ENCODE measurements around the gene HEXIM1.

HEXIM1 gene

DNA sequence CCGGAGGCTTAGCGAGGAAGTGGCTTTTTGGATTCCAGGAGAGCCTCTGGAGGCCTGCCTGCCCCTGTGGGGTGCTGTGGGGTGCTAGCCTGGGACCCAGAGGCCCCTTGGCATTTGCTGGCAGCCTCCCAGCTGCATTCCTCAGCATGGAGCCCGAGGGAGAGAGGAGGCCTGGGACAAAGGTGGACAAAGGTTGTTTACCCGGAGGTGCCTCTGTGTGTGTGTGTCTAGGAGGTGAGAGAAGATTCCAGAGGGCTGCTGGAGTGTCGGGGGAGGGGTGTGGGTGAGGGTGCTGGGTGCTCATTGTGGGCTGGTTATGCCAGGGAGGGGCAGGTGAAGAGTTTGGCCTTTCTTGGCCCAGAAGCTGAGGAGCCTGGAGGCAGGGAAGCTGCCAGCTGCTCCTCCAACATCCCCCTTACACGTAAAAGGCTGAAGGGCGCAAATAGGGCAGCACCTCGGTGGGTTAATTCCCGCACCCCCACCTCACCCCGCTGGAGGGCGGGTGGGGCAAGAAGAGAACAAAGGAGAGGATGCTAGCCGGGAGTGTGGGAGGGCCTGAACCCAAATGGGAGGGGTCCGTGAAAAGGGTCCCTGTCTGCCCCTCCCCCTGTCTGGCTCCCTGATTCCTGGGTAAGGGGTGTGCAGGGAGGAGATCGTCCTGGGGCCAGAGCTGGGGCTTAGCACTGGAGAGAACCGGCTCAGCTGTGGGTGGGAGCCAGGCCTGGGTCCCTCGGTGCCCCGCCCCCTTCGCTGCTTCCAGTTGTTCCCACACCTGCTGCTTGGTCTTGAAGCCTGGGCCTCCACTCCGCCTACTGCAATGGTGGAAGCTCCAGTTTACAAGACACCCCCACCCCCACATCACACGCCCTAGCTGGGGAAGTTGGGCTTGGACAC lies 23.3 kb downstream of the HEXIM1 start:
- Histone ChIP-seq H4K20me1 (no peaks in the 10 kb centered on the region), H3K4me1 (peaks cover 48 to 98% (median 68%) of the 10 kb centered on the region in 10 experiments), H3K36me3 (peaks cover 0 to 11% (median 3%) of the 10 kb centered on the region in 11 experiments; a peak in 4 of 22 replicates), H3K9ac (peak overlapping the region; percentile 60 to 81 (median 74); a peak in 21 of 22 replicates), H3K27me3 (no peaks in the 10 kb centered on the region), H3K27ac (peak overlapping the region; percentile 68 to 91 (median 82)), H3K4me2 (peak overlapping the region; percentile 73 to 95 (median 89)), H3K9me3 (replicated peaks in 1 of 11) (no peaks in the 10 kb centered on the region), H3K4me3 (peak overlapping the region in 7 of 10 experiments; percentile 0 to 62 (median 39); a peak in 7 of 20 replicates)
- no peak for TF ChIP-seq Cebpa-rat (IDR thresholded peaks at IDR 0.05)

DNA sequence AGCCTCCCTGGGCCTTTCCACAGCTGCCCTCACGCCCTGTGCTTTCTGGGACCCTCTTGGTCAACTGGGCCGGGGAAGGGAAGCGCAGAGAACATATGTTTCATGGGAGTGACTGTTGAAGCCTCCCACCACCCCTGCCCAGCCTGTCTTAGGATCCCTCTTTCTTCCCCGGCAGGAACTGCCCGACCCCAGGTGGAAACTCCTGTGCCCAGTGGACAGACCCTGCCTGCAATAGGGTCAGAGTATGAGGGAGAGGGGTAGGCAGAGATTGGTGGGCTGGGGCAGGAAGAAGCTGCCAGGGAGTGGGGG lies 23.9 kb downstream of the HEXIM1 start:
- Histone ChIP-seq H3K27ac (peak overlapping the region; percentile 68 to 91 (median 82); a peak in 21 of 22 replicates), H3K9ac (peak overlapping the region; percentile 60 to 81 (median 74); a peak in 21 of 22 replicates), H3K4me3 (peak overlapping the region in 7 of 10 experiments; percentile 0 to 62 (median 39); a peak in 7 of 20 replicates), H3K9me3 (replicated peaks in 1 of 11) (no peaks in the 10 kb centered on the region), H3K4me1 (peaks cover 49 to 98% (median 67%) of the 10 kb centered on the region in 10 experiments), H4K20me1 (no peaks in the 10 kb centered on the region), H3K36me3 (peaks cover 0 to 11% (median 3%) of the 10 kb centered on the region in 11 experiments; a peak in 4 of 22 replicates), H3K27me3 (no peaks in the 10 kb centered on the region), H3K4me2 (peak overlapping the region; percentile 73 to 95 (median 89))
- TF ChIP-seq Cebpa-rat (IDR thresholded peaks at IDR 0.05): no peak

DNA sequence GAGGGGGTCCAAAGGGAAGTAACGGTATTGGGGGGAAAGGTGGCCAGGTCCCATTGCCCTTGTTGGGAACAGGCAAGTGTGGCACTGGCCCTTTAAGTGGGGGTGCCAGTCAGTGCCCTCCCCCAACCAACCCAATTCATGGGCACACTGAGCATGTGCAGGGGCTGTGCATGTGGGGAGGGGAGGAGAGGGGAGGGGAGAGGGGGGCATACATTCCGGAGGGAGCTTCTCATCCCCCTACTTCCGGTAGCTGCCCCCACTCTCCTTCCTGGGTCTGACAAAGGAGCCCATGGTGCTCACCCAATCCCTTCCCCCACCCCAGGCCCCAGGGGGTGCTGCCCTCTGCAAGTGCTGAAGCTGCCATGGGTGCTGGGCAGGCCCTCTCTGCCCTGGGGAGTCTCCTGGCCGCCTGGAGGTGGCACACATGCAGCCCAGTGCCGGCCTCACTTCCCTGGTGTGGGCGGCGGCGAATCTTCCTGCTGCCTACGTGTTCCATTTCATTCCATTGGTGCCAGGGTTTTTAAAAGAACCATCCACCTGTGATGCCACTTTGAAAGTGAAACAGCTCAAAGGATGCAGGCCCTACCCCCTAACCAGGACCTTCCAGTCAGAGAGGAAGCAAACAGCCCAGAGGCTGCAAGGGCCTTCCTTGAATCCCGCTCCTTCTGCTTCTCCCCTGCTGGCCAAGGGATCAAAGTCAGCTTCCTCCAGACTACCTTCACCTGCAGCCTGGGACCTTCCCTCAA lies 24.4 kb downstream of the HEXIM1 start:
- H3K9me3 ChIP-seq (replicated peaks in 1 of 11): no peaks in the 10 kb centered on the region
- H3K4me1 ChIP-seq: peaks cover 54 to 98% (median 72%) of the 10 kb centered on the region in 10 experiments
- peak overlapping the region; percentile 68 to 91 (median 82) for H3K27ac ChIP-seq
- H3K27me3 ChIP-seq: no peaks in the 10 kb centered on the region
- H4K20me1 ChIP-seq: no peaks in the 10 kb centered on the region
- H3K4me3 ChIP-seq: peak overlapping the region in 8 of 10 experiments; percentile 27 to 62 (median 40); a peak in 15 of 20 replicates
- H3K36me3 ChIP-seq: peaks cover 0 to 11% (median 3%) of the 10 kb centered on the region in 11 experiments; a peak in 4 of 22 replicates
- peak overlapping the region; percentile 73 to 95 (median 89) for H3K4me2 ChIP-seq
- TF ChIP-seq Cebpa-rat (IDR thresholded peaks at IDR 0.05): no peak
- H3K9ac ChIP-seq: peak overlapping the region; percentile 60 to 81 (median 74); a peak in 21 of 22 replicates

DNA sequence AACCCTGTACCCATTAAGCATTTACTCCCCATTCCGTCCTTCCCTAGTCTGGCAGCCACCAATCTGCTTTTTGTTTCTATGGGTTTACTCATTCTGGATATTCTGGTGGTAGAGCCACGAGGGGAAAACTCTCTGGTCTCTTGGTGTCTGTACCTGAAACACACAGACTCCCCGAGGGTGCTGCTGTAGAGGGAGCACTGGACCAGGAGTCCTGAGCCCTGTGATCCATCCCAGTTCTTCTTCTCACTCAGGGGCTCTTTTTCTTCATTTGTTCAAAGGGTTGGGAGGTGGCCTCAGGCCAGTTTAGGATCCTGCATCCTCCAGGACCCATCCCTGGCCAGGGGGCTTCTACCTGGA lies 27.5 kb downstream of the HEXIM1 start:
- Histone ChIP-seq H3K27me3 (no peaks in the 10 kb centered on the region), H3K9ac (peak overlapping the region in 3 of 11 experiments; percentile 3 to 34 (median 18); a peak in 3 of 22 replicates), H3K4me2 (peak overlapping the region in 10 of 11 experiments; percentile 34 to 94 (median 60); a peak in 18 of 22 replicates), H3K4me3 (no peak overlapping the region), H3K4me1 (peaks cover 53 to 78% (median 70%) of the 10 kb centered on the region in 10 experiments), H3K36me3 (no peaks in the 10 kb centered on the region), H4K20me1 (no peaks in the 10 kb centered on the region), H3K27ac (peak overlapping the region in 8 of 11 experiments; percentile 24 to 67 (median 47); a peak in 14 of 22 replicates), H3K9me3 (replicated peaks in 1 of 11) (no peaks in the 10 kb centered on the region)
- TF ChIP-seq Cebpa-rat (IDR thresholded peaks at IDR 0.05): no peak

DNA sequence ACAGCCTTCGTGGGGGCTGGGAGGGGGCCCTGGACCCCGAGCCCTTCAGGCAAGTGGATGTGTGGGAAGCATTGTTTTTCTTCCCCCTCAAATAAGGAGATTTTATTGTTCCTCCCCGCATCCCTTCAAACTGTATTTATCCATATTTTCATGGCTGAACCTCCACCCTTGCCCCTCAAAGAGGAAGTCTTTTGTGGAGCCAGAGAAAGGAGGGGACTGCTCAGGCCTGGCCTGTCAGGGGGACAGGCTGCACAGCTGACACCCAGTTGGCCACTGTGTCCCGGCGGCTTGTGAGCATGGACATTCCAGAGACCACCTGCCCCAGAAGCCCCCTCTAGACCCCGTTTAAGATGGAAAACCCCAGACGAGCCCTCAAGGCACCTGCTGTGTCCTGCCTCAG lies 29.3 kb downstream of the HEXIM1 start:
- no peaks in the 10 kb centered on the region for H3K27me3 ChIP-seq
- H4K20me1 ChIP-seq: no peaks in the 10 kb centered on the region
- H3K9me3 ChIP-seq (replicated peaks in 1 of 11): no peaks in the 10 kb centered on the region
- H3K4me3 ChIP-seq: no peak overlapping the region
- peak overlapping the region in 4 of 11 experiments; percentile 1 to 40 (median 28); a peak in 5 of 22 replicates for H3K9ac ChIP-seq
- no peak for TF ChIP-seq Cebpa-rat (IDR thresholded peaks at IDR 0.05)
- H3K27ac ChIP-seq: peak overlapping the region in 8 of 11 experiments; percentile 0 to 47 (median 24); a peak in 11 of 22 replicates
- no peaks in the 10 kb centered on the region for H3K36me3 ChIP-seq
- peak overlapping the region; percentile 21 to 72 (median 35); a peak in 21 of 22 replicates for H3K4me2 ChIP-seq
- H3K4me1 ChIP-seq: peaks cover 41 to 64% (median 56%) of the 10 kb centered on the region in 10 experiments

DNA sequence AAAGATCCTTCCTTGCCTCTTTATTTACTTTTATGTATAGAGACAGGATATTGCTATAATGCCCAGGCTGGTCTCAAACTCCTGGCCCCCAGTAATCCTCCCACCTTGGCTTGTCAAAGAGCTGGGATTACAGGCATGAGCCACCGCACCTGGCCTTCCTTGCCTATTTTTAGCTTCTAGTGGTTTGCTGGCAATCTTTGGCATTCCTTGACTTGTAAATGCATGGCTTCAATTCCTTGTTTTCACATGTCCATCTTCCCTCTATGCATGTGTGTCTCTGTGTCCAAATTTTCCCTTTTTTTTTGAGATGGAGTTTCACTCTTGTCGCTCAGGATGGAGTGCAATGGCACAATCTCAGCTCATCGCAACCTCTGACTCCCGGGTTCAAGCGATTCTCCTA lies 35.9 kb downstream of the HEXIM1 start:
- H3K36me3 ChIP-seq: no peaks in the 10 kb centered on the region
- peaks cover 7 to 14% (median 10%) of the 10 kb centered on the region in 10 experiments for H3K4me1 ChIP-seq
- H3K27ac ChIP-seq: no peak overlapping the region
- no peak overlapping the region for H3K4me3 ChIP-seq
- H3K9me3 ChIP-seq (replicated peaks in 1 of 11): no peaks in the 10 kb centered on the region
- no peak for TF ChIP-seq Cebpa-rat (IDR thresholded peaks at IDR 0.05)
- no peaks in the 10 kb centered on the region for H4K20me1 ChIP-seq
- no peak overlapping the region for H3K4me2 ChIP-seq
- no peaks in the 10 kb centered on the region for H3K27me3 ChIP-seq
- H3K9ac ChIP-seq: no peak overlapping the region

DNA sequence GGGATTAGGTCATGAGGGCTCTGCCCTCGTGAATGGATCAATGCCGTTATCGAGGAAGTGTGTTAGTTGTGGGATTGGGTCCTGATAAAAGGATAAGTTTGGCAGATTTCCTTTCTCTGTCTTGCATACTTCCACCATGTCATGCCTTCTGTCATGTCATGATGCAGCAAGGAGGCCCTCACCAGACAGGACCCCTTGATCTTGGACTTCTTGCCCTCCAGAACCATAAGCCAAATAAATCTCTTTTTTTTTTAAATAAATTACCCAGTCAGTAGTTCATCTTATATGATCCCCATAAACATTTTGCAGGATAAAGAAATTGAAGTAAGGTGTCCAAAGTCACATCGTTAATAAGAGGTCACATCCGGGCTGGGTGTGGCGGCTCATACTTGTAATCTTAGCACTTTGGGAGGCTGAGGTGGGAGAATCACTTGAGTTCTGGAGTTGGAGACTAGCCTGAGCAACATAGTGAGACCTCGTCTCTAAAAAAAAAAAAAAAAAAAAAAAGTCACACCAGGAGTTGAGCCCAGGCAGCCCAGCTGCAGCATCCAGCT lies 38.6 kb downstream of the HEXIM1 start:
- H3K9me3 ChIP-seq (replicated peaks in 1 of 11): no peaks in the 10 kb centered on the region
- H3K36me3 ChIP-seq: no peaks in the 10 kb centered on the region
- H3K4me3 ChIP-seq: no peak overlapping the region
- TF ChIP-seq Cebpa-rat (IDR thresholded peaks at IDR 0.05): no peak
- H3K9ac ChIP-seq: no peak overlapping the region
- no peaks in the 10 kb centered on the region for H3K27me3 ChIP-seq
- no peak overlapping the region for H3K4me2 ChIP-seq
- no peaks in the 10 kb centered on the region for H4K20me1 ChIP-seq
- H3K27ac ChIP-seq: no peak overlapping the region
- H3K4me1 ChIP-seq: peaks cover 16 to 40% (median 29%) of the 10 kb centered on the region in 10 experiments

DNA sequence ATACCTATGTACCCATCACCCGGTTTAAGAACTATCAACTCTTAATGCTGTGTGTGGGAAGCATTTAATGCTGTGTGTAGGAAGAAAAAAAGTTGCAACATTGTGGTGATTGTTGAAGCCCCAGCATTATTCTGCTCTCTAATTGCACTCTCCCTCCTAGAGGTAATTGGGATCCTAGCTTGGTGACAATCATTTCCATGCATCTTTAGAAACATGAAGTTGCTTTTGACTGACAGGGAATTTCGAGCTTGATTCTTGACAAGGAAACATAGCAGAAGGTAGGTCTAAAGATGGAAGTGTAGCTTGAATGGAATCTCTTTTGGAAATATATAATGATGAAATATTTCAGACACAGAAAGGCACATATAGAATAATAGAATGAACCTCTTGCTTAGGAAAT lies 40.7 kb downstream of the HEXIM1 start:
- no peak overlapping the region for H3K27ac ChIP-seq
- H4K20me1 ChIP-seq: no peaks in the 10 kb centered on the region
- no peaks in the 10 kb centered on the region for H3K9me3 ChIP-seq (replicated peaks in 1 of 11)
- no peaks in the 10 kb centered on the region for H3K36me3 ChIP-seq
- TF ChIP-seq Cebpa-rat (IDR thresholded peaks at IDR 0.05): no peak
- peak overlapping the region in 4 of 11 experiments; percentile 6 to 35 (median 34); a peak in 3 of 22 replicates for H3K4me2 ChIP-seq
- peaks cover 7 to 34% (median 25%) of the 10 kb centered on the region in 10 experiments; a peak in 19 of 20 replicates for H3K4me1 ChIP-seq
- H3K4me3 ChIP-seq: no peak overlapping the region
- no peaks in the 10 kb centered on the region for H3K27me3 ChIP-seq
- H3K9ac ChIP-seq: no peak overlapping the region
